Osteoblast (primary cell): ENCODE data around the gene MTA3. TPM values are rescaled to one million over a fixed set of nuclear protein-coding genes. Genes with fewer than 3 reads are reported as not detected.

Source experiments
- DNase-seq: peaks from one replicate; pipeline ENCODE4 v3.0.0; 2011; ENCODE audit warnings: low spot score, mixed read lengths; ENCODE audit not compliant: insufficient read length; ENCODE audit errors: missing footprints
- H2AFZ ChIP-seq: 2 replicates; pipeline ENCODE4 v1.6.0; 2011; ENCODE audit warnings: mild to moderate bottlenecking, low read length
- H3K27ac ChIP-seq: 2 replicates; pipeline ENCODE4 v1.5.1; 2011; ENCODE audit warnings: mild to moderate bottlenecking, low read depth, low read length, moderate library complexity
- H3K27me3 ChIP-seq: 2 replicates; pipeline ENCODE4 v1.6.0; 2012; ENCODE audit warnings: mild to moderate bottlenecking, control low read depth, inconsistent platforms, low read length, moderate library complexity; ENCODE audit not compliant: insufficient read depth
- H3K36me3 ChIP-seq: 2 replicates; pipeline ENCODE4 v1.5.1; 2011; ENCODE audit warnings: mild to moderate bottlenecking, low read length, control low read depth, moderate library complexity; ENCODE audit not compliant: insufficient read depth
- H3K4me1 ChIP-seq: 2 replicates; pipeline ENCODE4 v1.5.1; 2011; ENCODE audit warnings: mild to moderate bottlenecking, low read length, control low read depth, moderate library complexity; ENCODE audit not compliant: insufficient read depth
- H3K4me2 ChIP-seq: 2 replicates; pipeline ENCODE4 v1.6.0; 2011; ENCODE audit warnings: mild to moderate bottlenecking, low read length; ENCODE audit not compliant: insufficient read depth
- H3K4me3 ChIP-seq: fragments of 200-600 bp; sonication (generic); 3 replicates; pipeline ENCODE4 v1.5.1; 2012; ENCODE audit warnings: mild to moderate bottlenecking, low read length, inconsistent platforms; ENCODE audit not compliant: insufficient read depth
- H3K79me2 ChIP-seq: 2 replicates; pipeline ENCODE4 v1.6.0; 2012; ENCODE audit warnings: mild to moderate bottlenecking, low read length, control low read depth, inconsistent platforms; ENCODE audit not compliant: insufficient read depth
- H3K9me3 ChIP-seq: 2 replicates; pipeline ENCODE4 v1.5.1; 2011; ENCODE audit warnings: low read depth, low read length, control low read depth
- H4K20me1 ChIP-seq: 2 replicates; pipeline ENCODE4 v1.6.0; 2012; ENCODE audit warnings: mild to moderate bottlenecking, low read length, control low read depth; ENCODE audit not compliant: insufficient read depth
- total RNA-seq: library from RNA; depleted of rRNA; stranded (reverse); fragments of >200 nt; gene quantifications from 2 replicates; pipeline ENCODE4 v1.2.3, GENCODE V29; 2012
- TF ChIP-seq, protein P1 (sequence below): IDR thresholded peaks from 2 replicates; pipeline ENCODE4 v1.5.1; 2011; ENCODE audit warnings: mild to moderate bottlenecking, low read depth, low read length, moderate library complexity; ENCODE audit errors: extremely low read depth

MTA3 gene
- total RNA-seq, 1 donor: 29.3 TPM

DNA sequence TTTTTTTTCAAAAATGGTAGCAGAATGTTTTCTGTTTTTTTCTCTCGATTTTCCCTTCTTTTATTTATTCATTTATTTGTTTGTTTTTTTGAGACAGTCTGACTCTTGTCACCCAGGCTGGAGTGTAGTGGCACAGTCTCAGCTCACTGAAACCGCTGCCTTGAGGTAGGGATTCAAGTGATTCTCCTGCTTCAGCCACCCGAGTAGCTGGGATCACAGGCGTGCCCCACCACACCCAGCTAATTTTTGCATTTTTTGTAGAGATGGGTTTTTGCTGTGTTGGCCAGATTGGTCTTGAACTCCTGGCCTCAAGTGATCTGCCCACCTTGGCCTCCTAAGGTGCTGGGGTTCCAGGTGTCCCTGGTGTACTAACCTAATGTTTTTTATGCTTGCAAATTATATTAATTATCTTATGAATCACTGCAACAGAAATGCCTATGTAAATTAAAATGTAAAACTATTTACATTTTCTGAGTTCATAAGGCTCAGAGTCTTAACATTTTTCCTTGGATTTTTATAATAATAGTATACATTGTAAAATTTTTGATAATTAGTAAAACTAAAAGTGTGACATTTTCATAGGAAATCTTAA lies 19.2 kb downstream of the MTA3 start:
- Histone ChIP-seq H4K20me1 (peaks cover 5% of the 10 kb centered on the region), H2AFZ (no peak overlapping the region), H3K9me3 (no peaks in the 10 kb centered on the region), H3K79me2 (peaks cover 5% of the 10 kb centered on the region), H3K4me2 (no peak overlapping the region), H3K4me1 (no peaks in the 10 kb centered on the region), H3K27me3 (no peaks in the 10 kb centered on the region), H3K36me3 (peaks cover 4% of the 10 kb centered on the region), H3K27ac (no peak overlapping the region), H3K4me3 (no peak overlapping the region)
- DNase-seq: no peak
- TF ChIP-seq, protein P1, sequence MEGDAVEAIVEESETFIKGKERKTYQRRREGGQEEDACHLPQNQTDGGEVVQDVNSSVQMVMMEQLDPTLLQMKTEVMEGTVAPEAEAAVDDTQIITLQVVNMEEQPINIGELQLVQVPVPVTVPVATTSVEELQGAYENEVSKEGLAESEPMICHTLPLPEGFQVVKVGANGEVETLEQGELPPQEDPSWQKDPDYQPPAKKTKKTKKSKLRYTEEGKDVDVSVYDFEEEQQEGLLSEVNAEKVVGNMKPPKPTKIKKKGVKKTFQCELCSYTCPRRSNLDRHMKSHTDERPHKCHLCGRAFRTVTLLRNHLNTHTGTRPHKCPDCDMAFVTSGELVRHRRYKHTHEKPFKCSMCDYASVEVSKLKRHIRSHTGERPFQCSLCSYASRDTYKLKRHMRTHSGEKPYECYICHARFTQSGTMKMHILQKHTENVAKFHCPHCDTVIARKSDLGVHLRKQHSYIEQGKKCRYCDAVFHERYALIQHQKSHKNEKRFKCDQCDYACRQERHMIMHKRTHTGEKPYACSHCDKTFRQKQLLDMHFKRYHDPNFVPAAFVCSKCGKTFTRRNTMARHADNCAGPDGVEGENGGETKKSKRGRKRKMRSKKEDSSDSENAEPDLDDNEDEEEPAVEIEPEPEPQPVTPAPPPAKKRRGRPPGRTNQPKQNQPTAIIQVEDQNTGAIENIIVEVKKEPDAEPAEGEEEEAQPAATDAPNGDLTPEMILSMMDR: no peak

DNA sequence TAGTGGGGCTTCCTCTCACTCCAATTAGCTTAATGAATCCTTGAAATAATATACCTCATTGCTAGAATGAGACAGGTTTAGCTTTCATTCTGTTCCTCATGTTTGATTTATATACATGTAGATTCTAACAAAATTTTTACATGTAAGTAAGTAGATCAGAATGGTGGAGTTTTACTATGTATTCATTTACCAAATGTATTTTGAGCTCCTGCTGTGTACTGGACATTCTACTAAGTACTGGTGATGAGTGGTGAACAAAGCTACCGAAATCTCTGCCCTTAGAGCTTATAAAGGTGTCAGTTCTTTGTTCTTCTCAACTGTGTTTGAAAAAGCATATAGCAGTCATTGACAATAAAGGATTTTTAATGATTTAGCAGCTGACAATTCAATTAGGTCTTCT lies 19.7 kb downstream of the MTA3 start:
- Histone ChIP-seq H3K36me3 (peaks cover 4% of the 10 kb centered on the region), H4K20me1 (peaks cover 6% of the 10 kb centered on the region), H3K4me1 (no peaks in the 10 kb centered on the region), H3K9me3 (no peaks in the 10 kb centered on the region), H3K27ac (no peak overlapping the region), H2AFZ (no peak overlapping the region), H3K4me3 (no peak overlapping the region), H3K79me2 (peaks cover 5% of the 10 kb centered on the region), H3K27me3 (no peaks in the 10 kb centered on the region), H3K4me2 (no peak overlapping the region)
- TF ChIP-seq, protein P1: no peak
- no peak for DNase-seq

DNA sequence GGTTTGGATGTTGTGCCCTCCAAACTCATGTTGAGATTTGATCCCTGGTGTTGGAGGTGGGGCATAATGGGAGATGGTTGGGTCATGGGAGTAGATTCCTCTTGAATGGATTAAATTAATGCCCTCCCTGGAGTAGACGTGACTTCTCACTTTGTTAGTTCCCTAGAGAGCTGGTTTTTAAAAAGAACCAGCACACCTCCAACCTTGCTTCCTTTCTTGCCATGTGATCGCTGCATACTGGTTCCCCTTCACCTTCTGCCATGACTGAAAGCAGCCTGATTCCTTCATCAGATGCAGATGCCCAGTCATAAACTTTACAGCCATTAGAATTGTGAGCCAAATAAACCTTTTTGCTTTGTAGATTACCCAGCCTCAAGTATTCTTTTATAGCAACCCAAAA lies 21.7 kb downstream of the MTA3 start:
- Histone ChIP-seq H4K20me1 (peaks cover 11% of the 10 kb centered on the region), H3K4me1 (no peaks in the 10 kb centered on the region), H3K79me2 (peaks cover 8% of the 10 kb centered on the region), H3K4me3 (no peak overlapping the region), H2AFZ (no peak overlapping the region), H3K27ac (no peak overlapping the region), H3K9me3 (no peaks in the 10 kb centered on the region), H3K27me3 (no peaks in the 10 kb centered on the region), H3K36me3 (no peaks in the 10 kb centered on the region), H3K4me2 (no peak overlapping the region)
- no peak for DNase-seq
- TF ChIP-seq, protein P1: no peak

DNA sequence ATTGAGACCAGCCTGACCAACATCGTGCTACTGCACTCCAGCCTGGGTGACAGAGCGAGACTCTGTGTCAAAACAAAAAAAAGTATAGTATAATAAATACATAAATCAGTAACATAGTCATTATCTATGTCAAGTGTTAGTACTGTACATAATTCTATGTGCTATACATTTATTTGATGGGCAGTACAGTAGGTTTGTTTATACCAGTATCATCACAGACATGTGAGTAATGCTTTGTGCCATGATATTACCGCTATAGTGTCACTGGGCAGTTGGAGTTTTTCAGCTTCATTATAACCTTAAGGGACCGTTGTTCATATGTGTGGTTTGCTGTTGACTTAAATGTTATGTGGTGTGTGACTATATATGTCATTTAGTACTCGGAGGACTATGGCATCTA lies 24.9 kb downstream of the MTA3 start:
- Histone ChIP-seq H4K20me1 (peaks cover 12% of the 10 kb centered on the region), H3K27ac (no peak overlapping the region), H3K27me3 (no peaks in the 10 kb centered on the region), H3K4me3 (no peak overlapping the region), H3K4me2 (no peak overlapping the region), H3K4me1 (no peaks in the 10 kb centered on the region), H3K79me2 (peaks cover 10% of the 10 kb centered on the region), H3K36me3 (no peaks in the 10 kb centered on the region), H3K9me3 (no peaks in the 10 kb centered on the region), H2AFZ (no peak overlapping the region)
- TF ChIP-seq, protein P1: no peak
- no peak for DNase-seq
